GM18870 (cell line): ENCODE results near the gene GUCY2D.

Experiments used
- ATAC-seq: cut with Tn5 transposase; IDR thresholded peaks from one replicate; pipeline ENCODE4 v1.9.1; 2021; ENCODE audit warnings: moderate library complexity; ENCODE audit not compliant: unreplicated experiment

Gene GUCY2D

GRCh38 chr17:7989781-7990655 lies 12.4 kb upstream of the GUCY2D start:
- ATAC-seq = peak; percentile 51

- no peak for ATAC-seq
Measured at GRCh38 chr17:7992516-7992915, 9.9 kb upstream of the GUCY2D start.

DNA sequence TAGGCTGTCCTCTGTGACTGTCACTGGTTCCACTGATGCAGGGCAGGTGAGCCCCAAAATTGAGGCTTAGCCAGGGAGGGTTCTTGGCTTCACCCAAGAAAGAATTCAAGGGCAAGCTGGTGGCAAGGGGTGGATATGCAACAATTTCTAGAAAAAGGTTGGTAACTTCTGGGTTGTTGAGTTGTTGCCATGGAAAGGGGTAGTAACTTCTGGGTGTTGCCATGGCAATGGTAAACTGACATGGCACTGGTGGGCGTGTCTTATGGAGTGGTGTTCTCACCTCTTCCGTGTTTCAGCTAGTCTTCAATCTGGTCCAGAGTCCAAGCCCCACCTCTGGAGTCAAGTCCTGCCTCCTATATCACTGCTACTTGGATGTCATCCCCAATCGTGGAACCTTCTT lies 9.5 kb upstream of the GUCY2D start:
- ATAC-seq = no peak

GRCh38 chr17:7993972-7994589 lies 8.3 kb upstream of the GUCY2D start:
- no peak for ATAC-seq

- ATAC-seq = no peak
Measured at GRCh38 chr17:7995724-7996123, 6.7 kb upstream of the GUCY2D start.

DNA sequence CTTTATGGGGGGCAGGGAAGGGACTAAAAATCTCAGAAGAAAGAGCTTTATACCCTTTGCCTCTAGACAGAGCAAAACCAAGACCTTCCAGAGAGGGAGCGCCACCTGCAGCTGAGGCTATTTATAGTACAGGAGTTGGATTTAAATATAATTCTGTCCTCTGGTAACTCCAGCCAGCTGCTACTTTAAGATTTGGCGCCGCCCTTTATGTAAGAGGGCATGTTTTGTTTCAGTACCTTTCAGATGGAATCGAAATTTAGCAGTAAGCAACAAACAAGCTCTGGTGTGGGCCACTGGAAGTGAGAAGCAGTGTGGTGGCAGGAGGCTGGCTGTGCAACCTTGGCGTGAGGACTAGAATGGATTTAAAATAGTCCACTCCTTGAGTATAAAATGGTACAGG lies 5.2 kb upstream of the GUCY2D start:
- ATAC-seq = no peak

DNA sequence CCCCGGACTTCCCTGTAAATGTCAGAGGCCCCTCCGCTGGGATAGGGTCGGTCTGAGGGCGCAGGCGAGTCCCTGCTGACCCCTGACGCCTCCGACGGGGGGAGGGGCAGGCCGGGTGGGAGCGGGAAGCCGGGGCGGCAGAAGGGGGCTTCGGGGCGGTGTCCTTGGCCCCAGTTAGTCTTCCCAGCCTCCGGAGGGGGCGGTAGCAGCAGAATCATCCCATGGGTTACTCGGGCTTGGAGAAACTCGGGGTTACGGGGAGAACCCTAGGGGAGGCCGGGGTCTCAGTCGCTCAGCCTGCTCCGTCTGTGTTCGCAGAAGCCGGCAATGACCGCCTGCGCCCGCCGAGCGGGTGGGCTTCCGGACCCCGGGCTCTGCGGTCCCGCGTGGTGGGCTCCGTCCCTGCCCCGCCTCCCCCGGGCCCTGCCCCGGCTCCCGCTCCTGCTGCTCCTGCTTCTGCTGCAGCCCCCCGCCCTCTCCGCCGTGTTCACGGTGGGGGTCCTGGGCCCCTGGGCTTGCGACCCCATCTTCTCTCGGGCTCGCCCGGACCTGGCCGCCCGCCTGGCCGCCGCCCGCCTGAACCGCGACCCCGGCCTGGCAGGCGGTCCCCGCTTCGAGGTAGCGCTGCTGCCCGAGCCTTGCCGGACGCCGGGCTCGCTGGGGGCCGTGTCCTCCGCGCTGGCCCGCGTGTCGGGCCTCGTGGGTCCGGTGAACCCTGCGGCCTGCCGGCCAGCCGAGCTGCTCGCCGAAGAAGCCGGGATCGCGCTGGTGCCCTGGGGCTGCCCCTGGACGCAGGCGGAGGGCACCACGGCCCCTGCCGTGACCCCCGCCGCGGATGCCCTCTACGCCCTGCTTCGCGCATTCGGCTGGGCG lies 542 bp downstream of the GUCY2D start:
- no peak for ATAC-seq

DNA sequence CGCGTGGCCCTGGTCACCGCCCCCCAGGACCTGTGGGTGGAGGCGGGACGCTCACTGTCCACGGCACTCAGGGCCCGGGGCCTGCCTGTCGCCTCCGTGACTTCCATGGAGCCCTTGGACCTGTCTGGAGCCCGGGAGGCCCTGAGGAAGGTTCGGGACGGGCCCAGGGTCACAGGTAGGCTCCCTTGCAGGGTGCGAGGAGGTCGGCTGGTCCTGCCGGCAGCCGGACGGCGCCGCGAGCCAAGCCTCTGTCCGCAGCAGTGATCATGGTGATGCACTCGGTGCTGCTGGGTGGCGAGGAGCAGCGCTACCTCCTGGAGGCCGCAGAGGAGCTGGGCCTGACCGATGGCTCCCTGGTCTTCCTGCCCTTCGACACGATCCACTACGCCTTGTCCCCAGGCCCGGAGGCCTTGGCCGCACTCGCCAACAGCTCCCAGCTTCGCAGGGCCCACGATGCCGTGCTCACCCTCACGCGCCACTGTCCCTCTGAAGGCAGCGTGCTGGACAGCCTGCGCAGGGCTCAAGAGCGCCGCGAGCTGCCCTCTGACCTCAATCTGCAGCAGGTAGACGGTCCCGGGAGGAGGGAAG lies 1.3 kb downstream of the GUCY2D start:
- ATAC-seq = no peak

- no peak for ATAC-seq
Measured at GRCh38 chr17:8004899-8005298, 2.5 kb downstream of the GUCY2D start.

GRCh38 chr17:8005357-8005756 lies 2.9 kb downstream of the GUCY2D start:
- ATAC-seq = no peak

DNA sequence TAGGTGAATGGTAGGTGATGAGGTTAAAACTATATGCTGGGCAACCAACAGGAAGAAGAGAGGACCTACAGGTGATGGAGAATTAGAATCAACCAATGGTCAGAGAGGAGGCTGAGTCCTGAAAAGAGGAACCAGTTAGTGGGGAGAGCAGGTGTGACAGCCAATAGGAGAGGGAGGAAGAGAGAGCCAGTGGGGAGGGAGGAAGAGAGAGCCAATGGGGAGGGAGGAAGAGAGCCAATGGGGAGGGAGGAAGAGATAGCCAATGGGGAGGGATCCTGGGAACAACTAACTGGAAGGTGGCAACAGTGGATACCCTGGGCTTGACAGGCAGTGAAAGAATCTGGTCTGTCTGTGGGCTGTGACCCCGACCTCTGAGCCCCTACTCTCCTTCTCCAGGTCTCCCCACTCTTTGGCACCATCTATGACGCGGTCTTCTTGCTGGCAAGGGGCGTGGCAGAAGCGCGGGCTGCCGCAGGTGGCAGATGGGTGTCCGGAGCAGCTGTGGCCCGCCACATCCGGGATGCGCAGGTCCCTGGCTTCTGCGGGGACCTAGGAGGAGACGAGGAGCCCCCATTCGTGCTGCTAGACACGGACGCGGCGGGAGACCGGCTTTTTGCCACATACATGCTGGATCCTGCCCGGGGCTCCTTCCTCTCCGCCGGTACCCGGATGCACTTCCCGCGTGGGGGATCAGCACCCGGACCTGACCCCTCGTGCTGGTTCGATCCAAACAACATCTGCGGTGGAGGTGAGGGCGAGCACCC lies 3.7 kb downstream of the GUCY2D start:
- ATAC-seq = no peak

- no peak for ATAC-seq
Measured at GRCh38 chr17:8006836-8007680, 4.6 kb downstream of the GUCY2D start.

DNA sequence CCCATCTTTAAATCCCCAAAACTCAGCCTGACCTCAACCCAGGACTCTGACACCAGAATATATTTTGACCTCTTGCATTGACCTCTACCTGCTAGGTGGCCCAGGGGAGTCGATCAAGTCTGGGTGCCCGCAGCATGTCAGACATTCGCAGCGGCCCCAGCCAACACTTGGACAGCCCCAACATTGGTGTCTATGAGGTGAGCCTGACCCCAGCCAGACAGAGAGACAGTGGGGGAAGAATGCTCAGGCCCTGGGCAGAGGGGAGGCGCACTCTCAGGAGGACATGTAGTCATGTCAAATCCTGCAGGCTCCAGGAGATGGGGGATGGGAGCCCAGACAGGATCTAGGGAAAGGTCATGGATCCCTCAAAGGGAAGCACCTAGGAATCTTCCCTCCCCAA lies 5.4 kb downstream of the GUCY2D start:
- no peak for ATAC-seq

DNA sequence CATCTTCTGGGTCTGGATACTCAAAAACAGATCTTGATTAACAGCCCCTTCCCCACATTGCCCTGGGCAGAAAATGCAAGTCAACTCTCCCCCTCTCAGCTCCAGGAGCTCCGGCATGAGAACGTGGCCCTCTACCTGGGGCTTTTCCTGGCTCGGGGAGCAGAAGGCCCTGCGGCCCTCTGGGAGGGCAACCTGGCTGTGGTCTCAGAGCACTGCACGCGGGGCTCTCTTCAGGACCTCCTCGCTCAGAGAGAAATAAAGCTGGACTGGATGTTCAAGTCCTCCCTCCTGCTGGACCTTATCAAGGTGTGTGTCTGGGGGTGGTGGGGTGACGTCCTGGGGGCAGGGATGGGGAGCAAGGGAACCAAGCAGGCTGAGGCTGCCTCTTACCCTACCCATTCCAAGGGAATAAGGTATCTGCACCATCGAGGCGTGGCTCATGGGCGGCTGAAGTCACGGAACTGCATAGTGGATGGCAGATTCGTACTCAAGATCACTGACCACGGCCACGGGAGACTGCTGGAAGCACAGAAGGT lies 9.7 kb downstream of the GUCY2D start:
- no peak for ATAC-seq

- no peak for ATAC-seq
Measured at GRCh38 chr17:8012996-8013640, 10.7 kb downstream of the GUCY2D start.

DNA sequence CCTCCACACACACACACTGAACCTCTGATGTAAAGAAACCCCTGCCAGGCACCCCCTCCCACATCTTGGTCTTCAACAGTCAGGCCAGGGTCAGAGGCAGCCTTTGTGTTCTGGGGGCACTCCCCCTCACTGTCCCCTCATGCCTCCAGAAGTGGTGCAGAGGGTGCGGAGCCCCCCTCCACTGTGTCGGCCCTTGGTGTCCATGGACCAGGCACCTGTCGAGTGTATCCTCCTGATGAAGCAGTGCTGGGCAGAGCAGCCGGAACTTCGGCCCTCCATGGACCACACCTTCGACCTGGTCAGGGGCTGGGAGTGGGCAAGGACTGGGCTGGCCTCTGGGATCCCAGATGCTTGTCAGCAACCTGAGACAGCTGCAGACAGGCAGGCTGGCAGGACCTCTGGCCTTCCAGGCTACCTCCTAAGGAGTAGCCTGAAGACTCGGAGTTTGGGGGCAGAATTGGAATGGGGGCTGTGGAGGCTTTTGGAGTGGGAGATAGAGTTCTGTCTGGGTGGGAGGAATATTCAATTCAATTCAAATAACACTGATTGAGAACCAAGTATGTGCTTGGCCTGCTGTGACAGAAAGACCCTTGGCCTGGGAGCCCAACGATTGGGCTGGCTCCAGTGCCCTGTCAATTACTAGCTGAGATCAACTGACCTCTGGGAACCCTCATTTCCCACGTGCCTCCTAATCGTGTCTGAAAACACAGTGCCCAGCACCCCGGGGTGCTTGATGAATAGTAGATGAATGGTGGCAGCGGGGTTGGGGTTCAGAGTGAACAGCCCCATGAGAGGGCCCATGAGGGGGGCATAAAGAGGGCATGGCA lies 11.5 kb downstream of the GUCY2D start:
- no peak for ATAC-seq

DNA sequence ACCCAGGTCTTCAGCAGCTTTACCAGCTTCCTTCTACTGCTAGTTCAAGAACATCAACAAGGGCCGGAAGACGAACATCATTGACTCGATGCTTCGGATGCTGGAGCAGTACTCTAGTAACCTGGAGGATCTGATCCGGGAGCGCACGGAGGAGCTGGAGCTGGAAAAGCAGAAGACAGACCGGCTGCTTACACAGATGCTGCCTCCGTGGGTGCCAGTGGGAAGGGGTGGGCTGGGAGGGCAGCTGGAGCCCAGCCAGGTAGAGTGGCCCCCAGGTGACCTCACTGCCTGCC lies 12.1 kb downstream of the GUCY2D start:
- ATAC-seq = no peak
